ENCODE measurements around the gene OR10P1.
"Not testable (repeated sequence)": the region's sequence is repeated elsewhere in the genome, so short reads cannot be mapped to it uniquely, and the experiment has no call there.

OR10P1 gene

GRCh38 chr12:55636116-55636655, 506 bp upstream of the OR10P1 start:
- TF ChIP-seq, protein P1, sequence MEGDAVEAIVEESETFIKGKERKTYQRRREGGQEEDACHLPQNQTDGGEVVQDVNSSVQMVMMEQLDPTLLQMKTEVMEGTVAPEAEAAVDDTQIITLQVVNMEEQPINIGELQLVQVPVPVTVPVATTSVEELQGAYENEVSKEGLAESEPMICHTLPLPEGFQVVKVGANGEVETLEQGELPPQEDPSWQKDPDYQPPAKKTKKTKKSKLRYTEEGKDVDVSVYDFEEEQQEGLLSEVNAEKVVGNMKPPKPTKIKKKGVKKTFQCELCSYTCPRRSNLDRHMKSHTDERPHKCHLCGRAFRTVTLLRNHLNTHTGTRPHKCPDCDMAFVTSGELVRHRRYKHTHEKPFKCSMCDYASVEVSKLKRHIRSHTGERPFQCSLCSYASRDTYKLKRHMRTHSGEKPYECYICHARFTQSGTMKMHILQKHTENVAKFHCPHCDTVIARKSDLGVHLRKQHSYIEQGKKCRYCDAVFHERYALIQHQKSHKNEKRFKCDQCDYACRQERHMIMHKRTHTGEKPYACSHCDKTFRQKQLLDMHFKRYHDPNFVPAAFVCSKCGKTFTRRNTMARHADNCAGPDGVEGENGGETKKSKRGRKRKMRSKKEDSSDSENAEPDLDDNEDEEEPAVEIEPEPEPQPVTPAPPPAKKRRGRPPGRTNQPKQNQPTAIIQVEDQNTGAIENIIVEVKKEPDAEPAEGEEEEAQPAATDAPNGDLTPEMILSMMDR (conservative IDR thresholded peaks at IDR 0.05; ENCODE audit: control insufficient read depth, insufficient read depth, low read depth, low read length): no peak
- no peak for DNase-seq (ENCODE audit: low read depth)
- H3K4me3 ChIP-seq (ENCODE audit: control insufficient read depth, low read depth, low read length): no peak overlapping the region

- TF ChIP-seq, protein P1 (conservative IDR thresholded peaks at IDR 0.05; ENCODE audit: control insufficient read depth, insufficient read depth, low read depth, low read length): no peak
- H3K4me3 ChIP-seq (ENCODE audit: control insufficient read depth, low read depth, low read length): no peak overlapping the region
- DNase-seq (ENCODE audit: low read depth): no peak
Measured at GRCh38 chr12:55637467-55637866, 775 bp downstream of the OR10P1 start.

GRCh38 chr12:55641595-55641994, 4.9 kb downstream of the OR10P1 start:
- DNase-seq (ENCODE audit: low read depth): no peak
- TF ChIP-seq, protein P1 (conservative IDR thresholded peaks at IDR 0.05; ENCODE audit: control insufficient read depth, insufficient read depth, low read depth, low read length): no peak
- no peak overlapping the region for H3K4me3 ChIP-seq (ENCODE audit: control insufficient read depth, low read depth, low read length)

DNA sequence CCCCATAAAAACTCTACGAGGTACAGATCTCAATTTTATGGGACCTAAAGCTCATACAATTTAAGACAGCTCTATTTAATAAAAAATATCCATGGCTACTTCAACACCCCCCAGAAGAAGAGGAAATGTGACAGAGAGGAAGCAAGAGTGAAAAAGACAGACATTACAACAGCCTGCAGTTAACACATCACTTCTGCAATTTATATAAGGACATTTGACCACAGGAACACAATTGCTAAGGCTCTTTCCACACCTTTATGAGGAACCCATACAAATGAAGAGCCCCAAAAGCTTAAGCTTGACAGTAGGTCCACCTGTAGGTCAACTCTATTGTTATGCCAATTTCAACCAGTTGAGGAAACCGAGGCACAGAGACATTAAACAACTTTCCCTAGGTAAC, 5.6 kb downstream of the OR10P1 start:
- TF ChIP-seq, protein P1 (conservative IDR thresholded peaks at IDR 0.05; ENCODE audit: control insufficient read depth, insufficient read depth, low read depth, low read length): no peak
- no peak for DNase-seq (ENCODE audit: low read depth)
- no peak overlapping the region for H3K4me3 ChIP-seq (ENCODE audit: control insufficient read depth, low read depth, low read length)

- H3K4me3 ChIP-seq (ENCODE audit: control insufficient read depth, low read depth, low read length): no peak overlapping the region
- no peak for DNase-seq (ENCODE audit: low read depth)
- TF ChIP-seq, protein P1 (conservative IDR thresholded peaks at IDR 0.05; ENCODE audit: control insufficient read depth, insufficient read depth, low read depth, low read length): no peak
Measured at GRCh38 chr12:55642669-55643068, 6.0 kb downstream of the OR10P1 start.

- no peak for DNase-seq (ENCODE audit: low read depth)
- H3K4me3 ChIP-seq (ENCODE audit: control insufficient read depth, low read depth, low read length): no peak overlapping the region
- TF ChIP-seq, protein P1 (conservative IDR thresholded peaks at IDR 0.05; ENCODE audit: control insufficient read depth, insufficient read depth, low read depth, low read length): no peak
Measured at GRCh38 chr12:55644591-55644990, 7.9 kb downstream of the OR10P1 start.

DNA sequence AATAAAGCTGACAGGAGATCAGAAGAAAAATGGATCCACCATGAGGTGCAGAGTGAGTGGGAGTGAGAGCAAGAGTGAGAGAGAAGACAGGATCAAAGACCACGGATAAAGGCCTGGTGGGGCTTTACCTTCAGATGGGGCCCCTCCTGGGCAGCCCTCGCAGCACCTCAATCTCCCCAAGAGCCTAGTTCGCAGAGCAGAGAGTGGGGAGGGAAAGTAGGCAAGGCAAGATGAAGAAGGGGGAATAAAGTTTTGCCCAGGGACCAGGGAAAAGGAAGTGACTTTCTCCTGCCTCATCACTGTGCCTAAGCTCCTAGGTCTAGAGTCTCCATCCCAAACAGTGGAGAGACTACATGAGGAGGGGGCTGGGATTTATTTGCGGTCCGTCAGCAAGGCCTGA, 10.3 kb downstream of the OR10P1 start:
- TF ChIP-seq, protein P1 (conservative IDR thresholded peaks at IDR 0.05; ENCODE audit: control insufficient read depth, insufficient read depth, low read depth, low read length): no peak
- no peak overlapping the region for H3K4me3 ChIP-seq (ENCODE audit: control insufficient read depth, low read depth, low read length)
- DNase-seq (ENCODE audit: low read depth): no peak

- not testable (repeated sequence) for DNase-seq (ENCODE audit: low read depth); H3K4me3 ChIP-seq (ENCODE audit: control insufficient read depth, low read depth, low read length)
Measured at GRCh38 chr12:55650620-55651298, 14.1 kb downstream of the OR10P1 start.

Measured in fibroblast of mammary gland (primary cell).